Measurements from ENCODE around the gene SNTG2.

DNA sequence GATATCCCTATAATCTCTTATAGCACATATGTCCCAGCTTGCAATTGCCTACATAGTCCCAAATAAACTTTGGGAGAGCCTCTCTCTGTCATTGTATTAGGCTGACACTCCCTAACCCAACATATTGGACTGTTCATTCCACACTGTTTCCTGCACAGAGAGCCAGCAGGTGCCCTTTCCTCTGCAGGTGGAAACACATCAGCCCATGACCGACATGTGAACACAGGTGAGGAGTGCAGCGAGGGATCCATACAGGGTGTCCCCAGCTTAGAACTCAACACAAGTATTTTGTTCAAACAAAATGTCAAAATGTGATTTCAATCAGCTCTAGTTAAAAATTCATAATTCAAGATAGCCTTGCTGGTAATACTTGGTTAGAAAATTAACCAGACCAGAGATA is 412.7 kb downstream of the SNTG2 start:
- TF ChIP-seq POLR2A (IDR thresholded peaks at IDR 0.05; ENCODE audit: low read depth, low read length) (no peak), POLR2AphosphoS5 (IDR thresholded peaks at IDR 0.05; ENCODE audit: low read depth, low read length) (no peak), TAF1 (IDR thresholded peaks at IDR 0.05; ENCODE audit: borderline replicate concordance, low read depth, low read length) (no peak)
